GM23338 (cell line): ENCODE data around the gene GTPBP1. TPM values are rescaled to one million over a fixed set of nuclear protein-coding genes. Genes with fewer than 3 reads are reported as not detected.

Experiments used
- ATAC-seq: fragments of 200-7000 bp; cut with Tn5 transposase; 3 replicates; pipeline ENCODE4 v1.9.1; 2020
- DNase-seq: peaks from one replicate; pipeline ENCODE4 v3.0.0-alpha.2; 2015; ENCODE audit warnings: low spot score
- H2AFZ ChIP-seq: fragments of 200-600 bp; sonication (generic); 2 replicates; pipeline ENCODE4 v1.8.0; 2016; ENCODE audit warnings: antibody characterized with exemption, mild to moderate bottlenecking, moderate library complexity
- H3F3A ChIP-seq: fragments of 200-600 bp; sonication (generic); replicated peaks from 2 replicates; pipeline ENCODE4 v1.8.0; 2017; ENCODE audit warnings: antibody characterized with exemption, mixed run types, low read depth
- H3K27ac ChIP-seq: fragments of 200-600 bp; sonication (generic); 2 replicates; pipeline ENCODE4 v1.6.1; 2016; ENCODE audit warnings: low read depth
- H3K27me3 ChIP-seq: fragments of 200-600 bp; sonication (generic); 2 replicates; pipeline ENCODE4 v1.8.0; 2016; ENCODE audit warnings: mild to moderate bottlenecking, mixed run types, moderate library complexity; ENCODE audit not compliant: insufficient read depth
- H3K36me3 ChIP-seq: fragments of 200-600 bp; sonication (generic); 2 replicates; pipeline ENCODE4 v1.8.0; 2016; ENCODE audit warnings: mild to moderate bottlenecking; ENCODE audit not compliant: insufficient read depth
- H3K4me1 ChIP-seq: fragments of 200-600 bp; sonication (generic); 2 replicates; pipeline ENCODE4 v1.8.0; 2016; ENCODE audit warnings: mild to moderate bottlenecking, moderate library complexity; ENCODE audit not compliant: insufficient read depth
- H3K4me2 ChIP-seq: fragments of 200-600 bp; sonication (generic); 2 replicates; pipeline ENCODE4 v1.7.1; 2017; ENCODE audit warnings: mixed run types
- H3K4me3 ChIP-seq: fragments of 200-600 bp; sonication (generic); 2 replicates; pipeline ENCODE4 v1.6.1; 2016; ENCODE audit warnings: mixed run types
- H3K79me2 ChIP-seq: fragments of 200-600 bp; sonication (generic); replicated peaks from 2 replicates; pipeline ENCODE4 v1.8.0; 2017; ENCODE audit warnings: mild to moderate bottlenecking; ENCODE audit not compliant: insufficient read depth
- H3K9me2 ChIP-seq: fragments of 200-600 bp; sonication (generic); 2 replicates; pipeline ENCODE4 v1.8.0; 2017; ENCODE audit not compliant: insufficient read depth
- H4K20me1 ChIP-seq: fragments of 200-600 bp; sonication (generic); replicated peaks from 2 replicates; pipeline ENCODE4 v1.8.0; 2017; ENCODE audit warnings: mild to moderate bottlenecking; ENCODE audit not compliant: insufficient read depth
- H3K27ac Mint-ChIP-seq: 2 replicates; pipeline ENCODE4 v1.8.0; 2020; ENCODE audit warnings: inconsistent platforms, mild to moderate bottlenecking, moderate library complexity, mixed read lengths
- H3K27me3 Mint-ChIP-seq: 3 replicates; pipeline ENCODE4 v1.8.0; 2022; ENCODE audit warnings: low read depth, mild to moderate bottlenecking, moderate library complexity, mixed read lengths, inconsistent platforms; ENCODE audit not compliant: insufficient read depth, poor library complexity
- H3K36me3 Mint-ChIP-seq: 3 replicates; pipeline ENCODE4 v1.8.0; 2021; ENCODE audit warnings: low read depth, mild to moderate bottlenecking, inconsistent platforms, moderate library complexity, mixed read lengths
- H3K4me1 Mint-ChIP-seq: 3 replicates; pipeline ENCODE4 v1.8.0; 2020; ENCODE audit warnings: mild to moderate bottlenecking, inconsistent platforms, mixed read lengths
- H3K4me3 Mint-ChIP-seq: 3 replicates; pipeline ENCODE4 v1.8.0; 2021; ENCODE audit warnings: moderate library complexity, mild to moderate bottlenecking, inconsistent platforms, mixed read lengths
- H3K9me3 Mint-ChIP-seq: 3 replicates; pipeline ENCODE4 v1.8.0; 2020; ENCODE audit warnings: moderate library complexity, mild to moderate bottlenecking, inconsistent platforms, mixed read lengths
- CREB1 ChIP-seq: fragments of 250-450 bp; sonication (Bioruptor Pico); IDR thresholded peaks from 2 replicates; pipeline ENCODE4 v1.5.0; 2020; ENCODE audit warnings: low read depth, mild to moderate bottlenecking, moderate library complexity
- ETS1 ChIP-seq: IDR thresholded peaks from 2 replicates; pipeline ENCODE4 v1.6.1; 2016; ENCODE audit warnings: antibody characterized with exemption
- EZH2 ChIP-seq: fragments of 200-600 bp; sonication (generic); IDR thresholded peaks from one replicate; pipeline ENCODE4 v1.8.0; 2017; ENCODE audit warnings: antibody characterized with exemption, mild to moderate bottlenecking, low read depth; ENCODE audit not compliant: unreplicated experiment
- EZH2phosphoT487 ChIP-seq: fragments of 200-600 bp; sonication (generic); IDR thresholded peaks from one replicate; pipeline ENCODE4 v1.8.1; 2018; ENCODE audit warnings: antibody characterized with exemption; ENCODE audit not compliant: unreplicated experiment
- JUNB ChIP-seq: IDR thresholded peaks from one replicate; pipeline ENCODE4 v1.6.1; 2016; ENCODE audit warnings: antibody characterized with exemption; ENCODE audit not compliant: unreplicated experiment
- NANOG ChIP-seq: IDR thresholded peaks from 2 replicates; pipeline ENCODE4 v1.6.1; 2016; ENCODE audit warnings: antibody characterized with exemption, borderline replicate concordance
- POLR2AphosphoS5 ChIP-seq: IDR thresholded peaks from 2 replicates; pipeline ENCODE4 v1.6.1; 2016; ENCODE audit warnings: antibody characterized with exemption, low read depth
- STAT1 ChIP-seq: IDR thresholded peaks from one replicate; pipeline ENCODE4 v1.6.1; 2016; ENCODE audit warnings: antibody characterized with exemption; ENCODE audit not compliant: unreplicated experiment
- ZNF114 ChIP-seq: fragments of 250-450 bp; sonication (Bioruptor Pico); IDR thresholded peaks from 2 replicates; pipeline ENCODE4 v1.5.0; 2020; ENCODE audit warnings: mild to moderate bottlenecking, moderate library complexity
- ZNF331 ChIP-seq: fragments of 250-450 bp; sonication (Bioruptor Pico); IDR thresholded peaks from 2 replicates; pipeline ENCODE4 v1.5.0; 2020; ENCODE audit warnings: low read depth, mild to moderate bottlenecking, moderate library complexity
- polyA plus RNA-seq: library from polyadenylated mRNA; unstranded; fragments of >200 nt; fragmentation: Nextera tagmentation; extraction: Ambion mirVana; gene quantifications from 2 replicates; pipeline ENCODE4 v1.2.1, GENCODE V29; 2016
- total RNA-seq: library from RNA; depleted of rRNA; stranded (reverse); fragments of >200 nt; shearing (Covaris generic); gene quantifications from 2 replicates; pipeline ENCODE4 v1.2.3, GENCODE V29; 2014
- TF ChIP-seq, protein P1 (sequence below): fragments of 250-450 bp; sonication (Bioruptor Pico); IDR thresholded peaks from 2 replicates; pipeline ENCODE4 v1.5.0; 2020; ENCODE audit warnings: mild to moderate bottlenecking, moderate library complexity
- TF ChIP-seq, protein P2 (sequence below): IDR thresholded peaks from one replicate; pipeline ENCODE4 v1.6.1; 2018; ENCODE audit warnings: antibody characterized with exemption; ENCODE audit not compliant: unreplicated experiment
- TF ChIP-seq, protein P3 (sequence below), 2 experiments: fragments of 200-600 bp in 1 of 2; sonication (generic) in 1 of 2; conservative IDR thresholded peaks; 2 replicates each; pipeline versions ENCODE4 v1.5.1 to v1.6.1; 2016 to 2017; ENCODE audit warnings: antibody characterized with exemption in 2 of 2, low read depth in 2 of 2, mild to moderate bottlenecking in 2 of 2, moderate library complexity in 1 of 2

GTPBP1 gene
- total and polyA plus RNA-seq, 2 experiments from 2014 or later, result 27.2 to 88.4 TPM

- Mint-ChIP-seq H3K4me3 (no peak overlapping the region; the same call in 2 of the 3 replicates), H3K4me1 (peaks cover 67% of the 10 kb centered on the region), H3K27ac (no peak overlapping the region), H3K36me3 (peaks cover 15% of the 10 kb centered on the region), H3K9me3 (no peaks in the 10 kb centered on the region), H3K27me3 (peaks cover 11% of the 10 kb centered on the region)
- Histone ChIP-seq H3F3A (0 out of 2 replicates have a peak, but pooled peaks cover 4% of the 10 kb centered on the region), H4K20me1 (peaks cover 60% of the 10 kb centered on the region), H3K4me1 (peaks cover 58% of the 10 kb centered on the region), H3K36me3 (peaks cover 10% of the 10 kb centered on the region; the same call in 1 of the 2 replicates), H3K27ac (no peak overlapping the region), H2AFZ (no peak overlapping the region), H3K4me3 (no peak overlapping the region), H3K4me2 (peak overlapping the region; percentile 41), H3K79me2 (peaks cover 81% of the 10 kb centered on the region), H3K27me3 (no peaks in the 10 kb centered on the region), H3K9me2 (no peaks in the 10 kb centered on the region)
- DNase-seq (no peak), ATAC-seq (no peak)
- TF ChIP-seq POLR2AphosphoS5, result no peak
- TF ChIP-seq ZNF114 (CRISPR knock-in tag), result no peak
- TF ChIP-seq, protein P1, sequence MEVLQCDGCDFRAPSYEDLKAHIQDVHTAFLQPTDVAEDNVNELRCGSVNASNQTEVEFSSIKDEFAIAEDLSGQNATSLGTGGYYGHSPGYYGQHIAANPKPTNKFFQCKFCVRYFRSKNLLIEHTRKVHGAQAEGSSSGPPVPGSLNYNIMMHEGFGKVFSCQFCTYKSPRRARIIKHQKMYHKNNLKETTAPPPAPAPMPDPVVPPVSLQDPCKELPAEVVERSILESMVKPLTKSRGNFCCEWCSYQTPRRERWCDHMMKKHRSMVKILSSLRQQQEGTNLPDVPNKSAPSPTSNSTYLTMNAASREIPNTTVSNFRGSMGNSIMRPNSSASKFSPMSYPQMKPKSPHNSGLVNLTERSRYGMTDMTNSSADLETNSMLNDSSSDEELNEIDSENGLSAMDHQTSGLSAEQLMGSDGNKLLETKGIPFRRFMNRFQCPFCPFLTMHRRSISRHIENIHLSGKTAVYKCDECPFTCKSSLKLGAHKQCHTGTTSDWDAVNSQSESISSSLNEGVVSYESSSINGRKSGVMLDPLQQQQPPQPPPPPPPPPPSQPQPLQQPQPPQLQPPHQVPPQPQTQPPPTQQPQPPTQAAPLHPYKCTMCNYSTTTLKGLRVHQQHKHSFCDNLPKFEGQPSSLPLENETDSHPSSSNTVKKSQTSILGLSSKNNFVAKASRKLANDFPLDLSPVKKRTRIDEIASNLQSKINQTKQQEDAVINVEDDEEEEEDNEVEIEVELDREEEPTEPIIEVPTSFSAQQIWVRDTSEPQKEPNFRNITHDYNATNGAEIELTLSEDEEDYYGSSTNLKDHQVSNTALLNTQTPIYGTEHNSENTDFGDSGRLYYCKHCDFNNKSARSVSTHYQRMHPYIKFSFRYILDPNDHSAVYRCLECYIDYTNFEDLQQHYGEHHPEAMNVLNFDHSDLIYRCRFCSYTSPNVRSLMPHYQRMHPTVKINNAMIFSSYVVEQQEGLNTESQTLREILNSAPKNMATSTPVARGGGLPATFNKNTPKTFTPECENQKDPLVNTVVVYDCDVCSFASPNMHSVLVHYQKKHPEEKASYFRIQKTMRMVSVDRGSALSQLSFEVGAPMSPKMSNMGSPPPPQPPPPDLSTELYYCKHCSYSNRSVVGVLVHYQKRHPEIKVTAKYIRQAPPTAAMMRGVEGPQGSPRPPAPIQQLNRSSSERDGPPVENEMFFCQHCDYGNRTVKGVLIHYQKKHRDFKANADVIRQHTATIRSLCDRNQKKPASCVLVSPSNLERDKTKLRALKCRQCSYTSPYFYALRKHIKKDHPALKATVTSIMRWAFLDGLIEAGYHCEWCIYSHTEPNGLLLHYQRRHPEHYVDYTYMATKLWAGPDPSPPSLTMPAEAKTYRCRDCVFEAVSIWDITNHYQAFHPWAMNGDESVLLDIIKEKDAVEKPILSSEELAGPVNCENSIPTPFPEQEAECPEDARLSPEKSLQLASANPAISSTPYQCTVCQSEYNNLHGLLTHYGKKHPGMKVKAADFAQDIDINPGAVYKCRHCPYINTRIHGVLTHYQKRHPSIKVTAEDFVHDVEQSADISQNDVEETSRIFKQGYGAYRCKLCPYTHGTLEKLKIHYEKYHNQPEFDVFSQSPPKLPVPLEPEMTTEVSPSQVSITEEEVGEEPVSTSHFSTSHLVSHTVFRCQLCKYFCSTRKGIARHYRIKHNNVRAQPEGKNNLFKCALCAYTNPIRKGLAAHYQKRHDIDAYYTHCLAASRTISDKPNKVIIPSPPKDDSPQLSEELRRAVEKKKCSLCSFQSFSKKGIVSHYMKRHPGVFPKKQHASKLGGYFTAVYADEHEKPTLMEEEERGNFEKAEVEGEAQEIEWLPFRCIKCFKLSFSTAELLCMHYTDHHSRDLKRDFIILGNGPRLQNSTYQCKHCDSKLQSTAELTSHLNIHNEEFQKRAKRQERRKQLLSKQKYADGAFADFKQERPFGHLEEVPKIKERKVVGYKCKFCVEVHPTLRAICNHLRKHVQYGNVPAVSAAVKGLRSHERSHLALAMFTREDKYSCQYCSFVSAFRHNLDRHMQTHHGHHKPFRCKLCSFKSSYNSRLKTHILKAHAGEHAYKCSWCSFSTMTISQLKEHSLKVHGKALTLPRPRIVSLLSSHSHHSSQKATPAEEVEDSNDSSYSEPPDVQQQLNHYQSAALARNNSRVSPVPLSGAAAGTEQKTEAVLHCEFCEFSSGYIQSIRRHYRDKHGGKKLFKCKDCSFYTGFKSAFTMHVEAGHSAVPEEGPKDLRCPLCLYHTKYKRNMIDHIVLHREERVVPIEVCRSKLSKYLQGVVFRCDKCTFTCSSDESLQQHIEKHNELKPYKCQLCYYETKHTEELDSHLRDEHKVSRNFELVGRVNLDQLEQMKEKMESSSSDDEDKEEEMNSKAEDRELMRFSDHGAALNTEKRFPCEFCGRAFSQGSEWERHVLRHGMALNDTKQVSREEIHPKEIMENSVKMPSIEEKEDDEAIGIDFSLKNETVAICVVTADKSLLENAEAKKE, result no peak
- TF ChIP-seq NANOG, result no peak
- no peak for TF ChIP-seq CREB1 (CRISPR knock-in tag)
- no peak for TF ChIP-seq EZH2phosphoT487
- no peak for TF ChIP-seq STAT1
- no peak for TF ChIP-seq ETS1
- TF ChIP-seq EZH2, result no peak
- TF ChIP-seq JUNB, result no peak
- TF ChIP-seq, protein P2, sequence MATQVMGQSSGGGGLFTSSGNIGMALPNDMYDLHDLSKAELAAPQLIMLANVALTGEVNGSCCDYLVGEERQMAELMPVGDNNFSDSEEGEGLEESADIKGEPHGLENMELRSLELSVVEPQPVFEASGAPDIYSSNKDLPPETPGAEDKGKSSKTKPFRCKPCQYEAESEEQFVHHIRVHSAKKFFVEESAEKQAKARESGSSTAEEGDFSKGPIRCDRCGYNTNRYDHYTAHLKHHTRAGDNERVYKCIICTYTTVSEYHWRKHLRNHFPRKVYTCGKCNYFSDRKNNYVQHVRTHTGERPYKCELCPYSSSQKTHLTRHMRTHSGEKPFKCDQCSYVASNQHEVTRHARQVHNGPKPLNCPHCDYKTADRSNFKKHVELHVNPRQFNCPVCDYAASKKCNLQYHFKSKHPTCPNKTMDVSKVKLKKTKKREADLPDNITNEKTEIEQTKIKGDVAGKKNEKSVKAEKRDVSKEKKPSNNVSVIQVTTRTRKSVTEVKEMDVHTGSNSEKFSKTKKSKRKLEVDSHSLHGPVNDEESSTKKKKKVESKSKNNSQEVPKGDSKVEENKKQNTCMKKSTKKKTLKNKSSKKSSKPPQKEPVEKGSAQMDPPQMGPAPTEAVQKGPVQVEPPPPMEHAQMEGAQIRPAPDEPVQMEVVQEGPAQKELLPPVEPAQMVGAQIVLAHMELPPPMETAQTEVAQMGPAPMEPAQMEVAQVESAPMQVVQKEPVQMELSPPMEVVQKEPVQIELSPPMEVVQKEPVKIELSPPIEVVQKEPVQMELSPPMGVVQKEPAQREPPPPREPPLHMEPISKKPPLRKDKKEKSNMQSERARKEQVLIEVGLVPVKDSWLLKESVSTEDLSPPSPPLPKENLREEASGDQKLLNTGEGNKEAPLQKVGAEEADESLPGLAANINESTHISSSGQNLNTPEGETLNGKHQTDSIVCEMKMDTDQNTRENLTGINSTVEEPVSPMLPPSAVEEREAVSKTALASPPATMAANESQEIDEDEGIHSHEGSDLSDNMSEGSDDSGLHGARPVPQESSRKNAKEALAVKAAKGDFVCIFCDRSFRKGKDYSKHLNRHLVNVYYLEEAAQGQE, result no peak
- TF ChIP-seq ZNF331 (CRISPR knock-in tag), result no peak
- TF ChIP-seq, protein P3, sequence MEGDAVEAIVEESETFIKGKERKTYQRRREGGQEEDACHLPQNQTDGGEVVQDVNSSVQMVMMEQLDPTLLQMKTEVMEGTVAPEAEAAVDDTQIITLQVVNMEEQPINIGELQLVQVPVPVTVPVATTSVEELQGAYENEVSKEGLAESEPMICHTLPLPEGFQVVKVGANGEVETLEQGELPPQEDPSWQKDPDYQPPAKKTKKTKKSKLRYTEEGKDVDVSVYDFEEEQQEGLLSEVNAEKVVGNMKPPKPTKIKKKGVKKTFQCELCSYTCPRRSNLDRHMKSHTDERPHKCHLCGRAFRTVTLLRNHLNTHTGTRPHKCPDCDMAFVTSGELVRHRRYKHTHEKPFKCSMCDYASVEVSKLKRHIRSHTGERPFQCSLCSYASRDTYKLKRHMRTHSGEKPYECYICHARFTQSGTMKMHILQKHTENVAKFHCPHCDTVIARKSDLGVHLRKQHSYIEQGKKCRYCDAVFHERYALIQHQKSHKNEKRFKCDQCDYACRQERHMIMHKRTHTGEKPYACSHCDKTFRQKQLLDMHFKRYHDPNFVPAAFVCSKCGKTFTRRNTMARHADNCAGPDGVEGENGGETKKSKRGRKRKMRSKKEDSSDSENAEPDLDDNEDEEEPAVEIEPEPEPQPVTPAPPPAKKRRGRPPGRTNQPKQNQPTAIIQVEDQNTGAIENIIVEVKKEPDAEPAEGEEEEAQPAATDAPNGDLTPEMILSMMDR (conservative IDR thresholded peaks at IDR 0.05; ENCODE audit: low read depth in 2 of 2), result no peak
Measured at GRCh38 chr22:38709306-38709705, 3.6 kb downstream of the GTPBP1 start.
